Lower leg skin (tissue), 3 donors: ENCODE results near the gene LIN9.

Source experiments
- CTCF ChIP-seq, 3 donors: fragments of 450-650 bp; IDR thresholded peaks; one replicate each; pipeline ENCODE4 v1.5.1; 2016; ENCODE audit warnings: antibody characterized with exemption in 3 of 3, mild to moderate bottlenecking in 3 of 3, moderate library complexity in 2 of 3
- POLR2A ChIP-seq, 2 donors: fragments of 450-650 bp; IDR thresholded peaks; one replicate each; pipeline ENCODE4 v1.6.1; 2016 to 2017; ENCODE audit warnings: antibody characterized with exemption in 2 of 2, mild to moderate bottlenecking in 1 of 2, moderate library complexity in 1 of 2

- TF ChIP-seq CTCF (IDR thresholded peaks at IDR 0.05) (no peak), POLR2A (IDR thresholded peaks at IDR 0.05) (no peak)
Measured at GRCh38 chr1:226355016-226355415, 46.1 kb upstream of the LIN9 start.
